ENCODE data around the gene FBXL15. TPM values are rescaled to one million over a fixed set of nuclear protein-coding genes. Genes with fewer than 3 reads are reported as not detected.

FBXL15 gene
- total and polyA plus RNA-seq, 9 of the 15 experiments (the other 6 are each of a cell fraction or from before 2014, with no cell fraction given) = 0.08 to 25.9 (median 3.5) TPM

DNA sequence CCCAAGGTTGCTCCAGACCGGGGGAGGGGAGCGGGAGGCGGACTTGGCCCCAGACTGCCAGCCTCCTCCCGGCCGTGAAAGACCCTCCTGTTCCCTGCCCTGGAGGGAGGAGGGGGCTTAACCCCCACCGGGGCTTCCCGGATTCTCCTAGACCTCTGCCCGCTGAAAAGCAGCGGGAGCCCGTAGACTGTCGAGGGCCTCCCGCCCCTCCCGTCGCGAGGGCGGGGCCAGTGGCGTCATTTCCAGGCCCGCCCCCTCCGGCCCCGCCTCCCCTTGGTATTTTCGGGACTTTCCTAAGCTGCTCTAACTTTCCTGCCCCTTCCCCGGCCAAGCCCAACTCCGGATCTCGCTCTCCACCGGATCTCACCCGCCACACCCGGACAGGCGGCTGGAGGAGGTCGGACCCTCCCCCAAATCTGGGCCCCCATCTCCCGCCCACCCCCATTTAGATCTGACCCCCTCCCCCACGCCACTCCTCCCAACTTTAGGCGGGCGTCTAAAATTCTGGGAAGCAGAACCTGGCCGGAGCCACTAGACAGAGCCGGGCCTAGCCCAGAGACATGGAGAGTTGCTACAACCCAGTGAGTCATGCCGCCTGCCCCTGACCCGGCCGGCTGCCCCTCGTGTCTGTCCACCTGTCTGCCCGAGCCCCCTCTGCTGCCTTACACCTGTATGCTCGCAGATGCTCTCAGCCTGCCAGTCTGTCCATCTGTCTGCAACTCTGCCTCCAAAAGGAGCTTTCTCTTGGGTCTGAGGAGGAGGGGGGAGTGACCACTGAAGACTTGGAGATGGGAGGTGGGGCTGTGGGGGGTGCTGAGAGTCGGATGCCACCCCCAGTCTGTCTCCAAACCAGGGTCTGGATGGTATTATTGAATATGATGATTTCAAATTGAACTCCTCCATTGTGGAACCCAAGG lies 25.0 kb upstream of the FBXL15 start, which contains the start of gene NFKB2 (continued):
- TF ChIP-seq, protein P1, sequence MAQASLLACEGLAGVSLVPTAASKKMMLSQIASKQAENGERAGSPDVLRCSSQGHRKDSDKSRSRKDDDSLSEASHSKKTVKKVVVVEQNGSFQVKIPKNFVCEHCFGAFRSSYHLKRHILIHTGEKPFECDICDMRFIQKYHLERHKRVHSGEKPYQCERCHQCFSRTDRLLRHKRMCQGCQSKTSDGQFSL (CRISPR knock-in tag; IDR thresholded peaks at IDR 0.05) = 0 out of 2 replicates have a peak, but pooled peaks have one; percentile 19
- TF ChIP-seq, protein P1 (tag; IDR thresholded peaks at IDR 0.05) = no peak
- TF ChIP-seq ZNF224 (CRISPR knock-in tag; IDR thresholded peaks at IDR 0.05) (no peak), ZNF347 (CRISPR knock-in tag; IDR thresholded peaks at IDR 0.05; ENCODE audit: low read depth) (no peak), NCOA6 (IDR thresholded peaks at IDR 0.05) (peak; percentile 77), TCF7L2 (IDR thresholded peaks at IDR 0.05; ENCODE audit: low read depth, low read length) (no peak), CREM (IDR thresholded peaks at IDR 0.05; ENCODE audit: low read depth) (peak; percentile 87), SIN3A (IDR thresholded peaks at IDR 0.05; ENCODE audit: borderline replicate concordance in 2 of 2, control insufficient read depth in 1 of 2, low read depth in 2 of 2, low read length in 2 of 2) (no peak), L3MBTL2 (IDR thresholded peaks at IDR 0.05) (no peak), ZNF253 (CRISPR knock-in tag; conservative IDR thresholded peaks at IDR 0.05) (no peak), CC2D1A (IDR thresholded peaks at IDR 0.05) (no peak), NFYB (IDR thresholded peaks at IDR 0.05; ENCODE audit: extremely low read depth, insufficient read length) (no peak), HCFC1 (IDR thresholded peaks at IDR 0.05; ENCODE audit: low read depth, low read length) (no peak), NFIC (IDR thresholded peaks at IDR 0.05) (peak; percentile 41), BRD4 (IDR thresholded peaks at IDR 0.05) (no peak), HMG20A (CRISPR knock-in tag; conservative IDR thresholded peaks at IDR 0.05) (no peak)
- TF ChIP-seq, protein P2, sequence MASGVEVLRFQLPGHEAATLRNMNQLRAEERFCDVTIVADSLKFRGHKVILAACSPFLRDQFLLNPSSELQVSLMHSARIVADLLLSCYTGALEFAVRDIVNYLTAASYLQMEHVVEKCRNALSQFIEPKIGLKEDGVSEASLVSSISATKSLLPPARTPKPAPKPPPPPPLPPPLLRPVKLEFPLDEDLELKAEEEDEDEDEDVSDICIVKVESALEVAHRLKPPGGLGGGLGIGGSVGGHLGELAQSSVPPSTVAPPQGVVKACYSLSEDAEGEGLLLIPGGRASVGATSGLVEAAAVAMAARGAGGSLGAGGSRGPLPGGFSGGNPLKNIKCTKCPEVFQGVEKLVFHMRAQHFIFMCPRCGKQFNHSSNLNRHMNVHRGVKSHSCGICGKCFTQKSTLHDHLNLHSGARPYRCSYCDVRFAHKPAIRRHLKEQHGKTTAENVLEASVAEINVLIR (CRISPR knock-in tag; IDR thresholded peaks at IDR 0.05) = peak; percentile 67
- TF ChIP-seq, protein P3, sequence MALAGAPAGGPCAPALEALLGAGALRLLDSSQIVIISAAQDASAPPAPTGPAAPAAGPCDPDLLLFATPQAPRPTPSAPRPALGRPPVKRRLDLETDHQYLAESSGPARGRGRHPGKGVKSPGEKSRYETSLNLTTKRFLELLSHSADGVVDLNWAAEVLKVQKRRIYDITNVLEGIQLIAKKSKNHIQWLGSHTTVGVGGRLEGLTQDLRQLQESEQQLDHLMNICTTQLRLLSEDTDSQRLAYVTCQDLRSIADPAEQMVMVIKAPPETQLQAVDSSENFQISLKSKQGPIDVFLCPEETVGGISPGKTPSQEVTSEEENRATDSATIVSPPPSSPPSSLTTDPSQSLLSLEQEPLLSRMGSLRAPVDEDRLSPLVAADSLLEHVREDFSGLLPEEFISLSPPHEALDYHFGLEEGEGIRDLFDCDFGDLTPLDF (CRISPR knock-in tag; IDR thresholded peaks at IDR 0.05) = no peak
- TF ChIP-seq, protein P4, sequence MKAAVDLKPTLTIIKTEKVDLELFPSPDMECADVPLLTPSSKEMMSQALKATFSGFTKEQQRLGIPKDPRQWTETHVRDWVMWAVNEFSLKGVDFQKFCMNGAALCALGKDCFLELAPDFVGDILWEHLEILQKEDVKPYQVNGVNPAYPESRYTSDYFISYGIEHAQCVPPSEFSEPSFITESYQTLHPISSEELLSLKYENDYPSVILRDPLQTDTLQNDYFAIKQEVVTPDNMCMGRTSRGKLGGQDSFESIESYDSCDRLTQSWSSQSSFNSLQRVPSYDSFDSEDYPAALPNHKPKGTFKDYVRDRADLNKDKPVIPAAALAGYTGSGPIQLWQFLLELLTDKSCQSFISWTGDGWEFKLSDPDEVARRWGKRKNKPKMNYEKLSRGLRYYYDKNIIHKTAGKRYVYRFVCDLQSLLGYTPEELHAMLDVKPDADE (conservative IDR thresholded peaks at IDR 0.05; ENCODE audit: control insufficient read depth, low read depth, low read length) = no peak
- TF ChIP-seq, protein P5, sequence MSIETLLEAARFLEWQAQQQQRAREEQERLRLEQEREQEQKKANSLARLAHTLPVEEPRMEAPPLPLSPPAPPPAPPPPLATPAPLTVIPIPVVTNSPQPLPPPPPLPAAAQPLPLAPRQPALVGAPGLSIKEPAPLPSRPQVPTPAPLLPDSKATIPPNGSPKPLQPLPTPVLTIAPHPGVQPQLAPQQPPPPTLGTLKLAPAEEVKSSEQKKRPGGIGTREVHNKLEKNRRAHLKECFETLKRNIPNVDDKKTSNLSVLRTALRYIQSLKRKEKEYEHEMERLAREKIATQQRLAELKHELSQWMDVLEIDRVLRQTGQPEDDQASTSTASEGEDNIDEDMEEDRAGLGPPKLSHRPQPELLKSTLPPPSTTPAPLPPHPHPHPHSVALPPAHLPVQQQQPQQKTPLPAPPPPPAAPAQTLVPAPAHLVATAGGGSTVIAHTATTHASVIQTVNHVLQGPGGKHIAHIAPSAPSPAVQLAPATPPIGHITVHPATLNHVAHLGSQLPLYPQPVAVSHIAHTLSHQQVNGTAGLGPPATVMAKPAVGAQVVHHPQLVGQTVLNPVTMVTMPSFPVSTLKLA (conservative IDR thresholded peaks at IDR 0.05) = 0 out of 4 replicates have a peak, but pooled peaks of 1 of the 2 experiments have one; percentile 32
- TF ChIP-seq, protein P6, sequence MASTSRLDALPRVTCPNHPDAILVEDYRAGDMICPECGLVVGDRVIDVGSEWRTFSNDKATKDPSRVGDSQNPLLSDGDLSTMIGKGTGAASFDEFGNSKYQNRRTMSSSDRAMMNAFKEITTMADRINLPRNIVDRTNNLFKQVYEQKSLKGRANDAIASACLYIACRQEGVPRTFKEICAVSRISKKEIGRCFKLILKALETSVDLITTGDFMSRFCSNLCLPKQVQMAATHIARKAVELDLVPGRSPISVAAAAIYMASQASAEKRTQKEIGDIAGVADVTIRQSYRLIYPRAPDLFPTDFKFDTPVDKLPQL (IDR thresholded peaks at IDR 0.05; ENCODE audit: extremely low read depth, insufficient read length) = no peak
